ENCODE data around the gene CRISPLD2. TPM values are rescaled to one million over a fixed set of nuclear protein-coding genes. Genes with fewer than 3 reads are reported as not detected.
A peak's percentile ranks its signal among the peaks of the same experiment; 100 is the strongest.

The CRISPLD2 gene
- total and polyA plus RNA-seq, 9 of the 15 experiments (the other 6 are each of a cell fraction or from before 2014, with no cell fraction given) = 0.03 to 0.24 (median 0.04) TPM; not detected in 4

- Histone ChIP-seq H3K9me1 (ENCODE audit: control insufficient read depth, insufficient read depth, low read length) (no peaks in the 10 kb centered on the region), H4K20me1 (replicated peaks; ENCODE audit: control insufficient read depth, insufficient read depth, low read length) (peaks cover 9% of the 10 kb centered on the region; the same call in 1 of the 2 replicates), H3K9ac (ENCODE audit: insufficient read depth in 1 of 2, low read depth in 2 of 2, low read length in 2 of 2) (no peak overlapping the region), H3K27me3 (ENCODE audit: control insufficient read depth in 2 of 2, insufficient read depth in 2 of 2, low read length in 2 of 2) (peaks cover 59 to 77% of the 10 kb centered on the region in 2 experiments), H3K9me3 (replicated peaks; ENCODE audit: control insufficient read depth, insufficient read depth, low read depth, low read length) (peaks cover 3% of the 10 kb centered on the region; the same call in 1 of the 2 replicates), H3K27ac (ENCODE audit: extremely low read depth, low read depth, low read length) (no peak overlapping the region), H2AFZ (ENCODE audit: low read depth, low read length) (no peak overlapping the region), H3K4me1 (replicated peaks in 1 of 2; ENCODE audit: control insufficient read depth in 2 of 2, insufficient read depth in 2 of 2, low read length in 2 of 2) (peaks cover 0 to 3% of the 10 kb centered on the region in 2 experiments; a peak in 2 of 5 replicates), H3K79me2 (ENCODE audit: control insufficient read depth, insufficient read depth, low read length) (no peaks in the 10 kb centered on the region), H3K4me2 (ENCODE audit: insufficient read depth, low read length) (no peak overlapping the region), H3K4me3 (no peak overlapping the region), H3K36me3 (ENCODE audit: control insufficient read depth, insufficient read depth, low read length) (no peaks in the 10 kb centered on the region)
- WGBS (ENCODE audit: insufficient coverage, low coverage, missing lambda C conversion rate) = 3% methylated on average over 12 of the region's 12 CpGs
- intact Hi-C loops (cut with micrococcal nuclease) = no loop called here
- FAIRE-seq = no peak
- POLR2A ChIA-PET = no interaction called here
- CTCF ChIA-PET (ENCODE audit: low intra/inter-chr PET ratio) = no interaction called here
- TF ChIP-seq CEBPG (CRISPR knock-in tag; IDR thresholded peaks at IDR 0.05) (no peak), CEBPG (tag; conservative IDR thresholded peaks at IDR 0.05 in 1 of 2, IDR thresholded peaks at IDR 0.05 in 1 of 2) (peak; percentile 48 to 56; a peak in 3 of 4 replicates), ZNF224 (CRISPR knock-in tag; IDR thresholded peaks at IDR 0.05) (no peak)
- no TSS peak for BruUV-seq (replicated peaks)
- in situ Hi-C loops (cut with MboI) = no loop called here
- 0 out of 3 replicates have a peak, but pooled peaks have one; percentile 22 for ATAC-seq
- no peak for DNase-seq (ENCODE audit: extremely low read depth in 1 of 4, low spot score in 3 of 4)
Measured at GRCh38 chr16:84893849-84894599, 74.2 kb downstream of the CRISPLD2 start.

GRCh38 chr16:84895016-84895415 is 75.2 kb downstream of the CRISPLD2 start:
- peaks cover 3% of the 10 kb centered on the region; the same call in 1 of the 2 replicates for H3K9me3 ChIP-seq (replicated peaks; ENCODE audit: control insufficient read depth, insufficient read depth, low read depth, low read length)
- DNase-seq (ENCODE audit: extremely low read depth in 1 of 4, low spot score in 3 of 4) (no peak), ATAC-seq (no peak), FAIRE-seq (no peak)
- BruUV-seq (replicated peaks) = no TSS peak
- peaks cover 9% of the 10 kb centered on the region; the same call in 1 of the 2 replicates for H4K20me1 ChIP-seq (replicated peaks; ENCODE audit: control insufficient read depth, insufficient read depth, low read length)
- no peak overlapping the region for H2AFZ ChIP-seq (ENCODE audit: low read depth, low read length)
- H3K9ac ChIP-seq (ENCODE audit: insufficient read depth in 1 of 2, low read depth in 2 of 2, low read length in 2 of 2) = no peak overlapping the region
- H3K4me1 ChIP-seq (replicated peaks in 1 of 2; ENCODE audit: control insufficient read depth in 2 of 2, insufficient read depth in 2 of 2, low read length in 2 of 2) = peaks cover 0 to 3% of the 10 kb centered on the region in 2 experiments; a peak in 2 of 5 replicates
- no peaks in the 10 kb centered on the region for H3K36me3 ChIP-seq (ENCODE audit: control insufficient read depth, insufficient read depth, low read length)
- peaks cover 65 to 85% of the 10 kb centered on the region in 2 experiments for H3K27me3 ChIP-seq (ENCODE audit: control insufficient read depth in 2 of 2, insufficient read depth in 2 of 2, low read length in 2 of 2)
- POLR2A ChIA-PET = interaction anchor here (1.0 to 1.3 kb wide), 2 partner anchors 10 to 14 kb away, joined by 3 to 4 read pairs; no protein-coding TSS in a partner anchor
- no peak overlapping the region for H3K27ac ChIP-seq (ENCODE audit: extremely low read depth, low read depth, low read length)
- no peaks in the 10 kb centered on the region for H3K9me1 ChIP-seq (ENCODE audit: control insufficient read depth, insufficient read depth, low read length)
- H3K79me2 ChIP-seq (ENCODE audit: control insufficient read depth, insufficient read depth, low read length) = no peaks in the 10 kb centered on the region
- H3K4me3 ChIP-seq = no peak overlapping the region
- in situ Hi-C loops (cut with MboI) (no loop called here), intact Hi-C loops (cut with micrococcal nuclease) (no loop called here)
- 6% methylated on average over 6 of the region's 6 CpGs for WGBS (ENCODE audit: insufficient coverage, low coverage, missing lambda C conversion rate)
- H3K4me2 ChIP-seq (ENCODE audit: insufficient read depth, low read length) = no peak overlapping the region
- CTCF ChIA-PET (ENCODE audit: low intra/inter-chr PET ratio) = no interaction called here
- TF ChIP-seq ZKSCAN3 (CRISPR knock-in tag; IDR thresholded peaks at IDR 0.05) (no peak), CHD4 (IDR thresholded peaks at IDR 0.05; ENCODE audit: insufficient read depth, insufficient replicate concordance, low read depth, low read length, poor library complexity, severe bottlenecking) (no peak), RBM22 (IDR thresholded peaks at IDR 0.05; ENCODE audit: low read depth, low read length, poor library complexity, severe bottlenecking) (no peak), ZFP36 (IDR thresholded peaks at IDR 0.05; ENCODE audit: low read depth, low read length, partially characterized antibody) (peak; percentile 71), BHLHE40 (IDR thresholded peaks at IDR 0.05; ENCODE audit: low read length) (no peak), THAP12 (CRISPR knock-in tag; IDR thresholded peaks at IDR 0.05) (no peak), NR2C2 (CRISPR knock-in tag; IDR thresholded peaks at IDR 0.05) (0 out of 2 replicates have a peak, but pooled peaks have one; percentile 41), NR2C2 (tag; IDR thresholded peaks at IDR 0.05) (no peak)
